ENCODE data around the gene ERC2. TPM values are rescaled to one million over a fixed set of nuclear protein-coding genes. Genes with fewer than 3 reads are reported as not detected.
A peak's percentile ranks its signal among the peaks of the same experiment; 100 is the strongest.

Gene ERC2
- total and polyA plus RNA-seq, 2 of the 13 experiments (the other 11 are each of a cell fraction or from before 2014, with no cell fraction given), result 0.16 to 0.22 TPM

GRCh38 chr3:56494679-56495322 is 26.5 kb upstream of the ERC2 start (continued):
- TF ChIP-seq ISX (CRISPR knock-in tag; conservative IDR thresholded peaks at IDR 0.05) (peak; percentile 90; the same call in 1 of the 2 replicates), ZNF768 (CRISPR knock-in tag; IDR thresholded peaks at IDR 0.05) (no peak), ZNF704 (CRISPR knock-in tag; IDR thresholded peaks at IDR 0.05; ENCODE audit: borderline replicate concordance) (peak; percentile 80; the same call in 1 of the 2 replicates), ARNT2 (CRISPR knock-in tag; IDR thresholded peaks at IDR 0.05; ENCODE audit: low read depth) (peak; percentile 77; the same call in 1 of the 2 replicates), MXI1 (IDR thresholded peaks at IDR 0.05; ENCODE audit: borderline replicate concordance, low read depth, low read length) (no peak), GATAD1 (CRISPR knock-in tag; IDR thresholded peaks at IDR 0.05) (peak; percentile 79), CHD2 (IDR thresholded peaks at IDR 0.05; ENCODE audit: low read depth, low read length) (no peak), ZNF879 (CRISPR knock-in tag; IDR thresholded peaks at IDR 0.05) (no peak), MTF1 (CRISPR knock-in tag; IDR thresholded peaks at IDR 0.05) (peak; percentile 88), ZSCAN5A (CRISPR knock-in tag; IDR thresholded peaks at IDR 0.05; ENCODE audit: borderline replicate concordance) (peak; percentile 78; the same call in 1 of the 2 replicates), ZNF280B (CRISPR knock-in tag; IDR thresholded peaks at IDR 0.05; ENCODE audit: borderline replicate concordance) (no peak), ATF6 (CRISPR knock-in tag; conservative IDR thresholded peaks at IDR 0.05) (peak; percentile 97; the same call in 1 of the 2 replicates), SIX1 (CRISPR knock-in tag; IDR thresholded peaks at IDR 0.05; ENCODE audit: borderline replicate concordance) (peak; percentile 79), GLMP (CRISPR knock-in tag; IDR thresholded peaks at IDR 0.05; ENCODE audit: borderline replicate concordance) (no peak), ZNF891 (CRISPR knock-in tag; IDR thresholded peaks at IDR 0.05) (no peak), SOX13 (IDR thresholded peaks at IDR 0.05) (no peak), SOX13 (CRISPR knock-in tag; conservative IDR thresholded peaks at IDR 0.05 in 1 of 2, IDR thresholded peaks at IDR 0.05 in 1 of 2) (peak in 1 of 2 experiments; percentile 68; a peak in 2 of 4 replicates), ZFP1 (CRISPR knock-in tag; IDR thresholded peaks at IDR 0.05) (peak; percentile 92; the same call in 1 of the 2 replicates), BORCS8-MEF2B (CRISPR knock-in tag; IDR thresholded peaks at IDR 0.05) (peak; percentile 98), POGK (CRISPR knock-in tag; conservative IDR thresholded peaks at IDR 0.05) (peak; percentile 85)
